GOT3 (cell line): Measurements from ENCODE around the gene ACTC1.
A peak's percentile ranks its signal among the peaks of the same experiment; 100 is the strongest.
"Not testable (repeated sequence)": the region's sequence is repeated elsewhere in the genome, so short reads cannot be mapped to it uniquely, and the experiment has no call there.

Source experiments
- DNase-seq: peaks from one replicate; lab custom pipeline; 2025; ENCODE audit warnings: mixed read lengths; lab: John Stamatoyannopoulos, UW

Gene ACTC1

GRCh38 chr15:34795267-34796081 lies at the start of gene ACTC1:
TSS of gene ACTC1 (minus strand) at chr15:34795549. CDS start at chr15:34794808, 741 bp downstream.
- no peak for DNase-seq

- DNase-seq: no peak
These were observed 45.9 kb upstream of the ACTC1 start for GRCh38 chr15:34841262-34841725.

GRCh38 chr15:34838282-34838681 lies 42.9 kb upstream of the ACTC1 start:
- DNase-seq: no peak

GRCh38 chr15:34837246-34838016 lies 42.1 kb upstream of the ACTC1 start:
- DNase-seq: no peak

GRCh38 chr15:34828145-34828911 lies 33.0 kb upstream of the ACTC1 start:
- DNase-seq: no peak

GRCh38 chr15:34821831-34822230 lies 26.5 kb upstream of the ACTC1 start:
- DNase-seq: no peak

- DNase-seq: no peak
These were observed 24.8 kb upstream of the ACTC1 start for GRCh38 chr15:34820110-34820509.

- DNase-seq: no peak
These were observed 23.2 kb upstream of the ACTC1 start for GRCh38 chr15:34818526-34818925.

GRCh38 chr15:34815836-34816235 lies 20.5 kb upstream of the ACTC1 start:
- no peak for DNase-seq

GRCh38 chr15:34813446-34814190 lies 18.3 kb upstream of the ACTC1 start:
- no peak for DNase-seq

GRCh38 chr15:34812868-34813365 lies 17.6 kb upstream of the ACTC1 start:
- not testable (repeated sequence) for DNase-seq

GRCh38 chr15:34812369-34812768 lies 17.0 kb upstream of the ACTC1 start:
- DNase-seq: no peak

GRCh38 chr15:34810443-34811129 lies 15.2 kb upstream of the ACTC1 start:
- peak; percentile 35 for DNase-seq

GRCh38 chr15:34809186-34809585 lies 13.8 kb upstream of the ACTC1 start:
- no peak for DNase-seq

GRCh38 chr15:34808016-34808415 lies 12.7 kb upstream of the ACTC1 start:
- DNase-seq: no peak

- DNase-seq: not testable (repeated sequence)
These were observed 11.9 kb upstream of the ACTC1 start for GRCh38 chr15:34807241-34807640.

- no peak for DNase-seq
These were observed 9.4 kb upstream of the ACTC1 start for GRCh38 chr15:34804776-34805175.

GRCh38 chr15:34804113-34804512 lies 8.8 kb upstream of the ACTC1 start:
- no peak for DNase-seq

GRCh38 chr15:34802803-34803750 lies 7.7 kb upstream of the ACTC1 start:
- no peak for DNase-seq

GRCh38 chr15:34802371-34802770 lies 7.0 kb upstream of the ACTC1 start:
- no peak for DNase-seq
